GM19043 (cell line): Measurements from ENCODE around the gene CDH18.

Experiments
- ATAC-seq: cut with Tn5 transposase; IDR thresholded peaks from one replicate; pipeline ENCODE4 v1.9.1; 2021; ENCODE audit warnings: low read depth; ENCODE audit not compliant: unreplicated experiment

Gene CDH18

DNA sequence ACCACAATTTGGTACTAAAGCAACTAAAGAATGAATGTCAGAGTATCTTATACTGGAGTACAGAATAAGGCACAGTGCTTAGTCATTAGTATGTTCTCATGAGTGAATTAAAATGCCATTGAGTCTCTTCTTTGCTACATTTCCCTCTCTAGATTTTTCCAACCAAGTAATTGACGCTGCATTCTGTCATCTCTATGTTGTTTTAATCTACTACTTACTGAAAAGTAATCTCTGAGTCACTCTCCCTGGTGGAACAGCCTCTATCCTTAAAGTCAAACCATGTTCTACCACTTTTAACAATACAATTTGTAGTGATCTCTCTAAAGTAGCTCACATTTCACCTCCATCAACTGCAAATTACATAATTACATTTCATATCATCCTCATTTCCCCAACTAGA lies 495.1 kb downstream of the CDH18 start:
- no peak for ATAC-seq

DNA sequence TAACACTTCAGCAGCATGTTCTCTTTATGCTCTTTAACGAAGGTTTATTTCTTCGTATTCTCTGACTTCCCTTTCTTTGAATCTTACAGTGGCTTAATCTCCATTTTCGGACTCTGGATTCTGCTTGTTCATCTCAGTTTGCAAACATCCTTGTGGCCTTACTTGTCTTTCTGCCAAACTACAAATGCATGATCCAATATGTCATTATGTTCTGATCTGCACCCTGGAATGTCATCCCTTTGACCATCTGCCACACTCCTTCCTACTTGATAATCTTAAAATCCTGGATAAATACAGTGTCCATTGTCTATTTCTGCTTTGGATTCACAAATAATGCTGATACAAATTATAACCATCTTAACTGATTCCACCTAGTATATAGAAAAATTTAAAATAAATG lies 499.2 kb downstream of the CDH18 start:
- ATAC-seq: no peak

DNA sequence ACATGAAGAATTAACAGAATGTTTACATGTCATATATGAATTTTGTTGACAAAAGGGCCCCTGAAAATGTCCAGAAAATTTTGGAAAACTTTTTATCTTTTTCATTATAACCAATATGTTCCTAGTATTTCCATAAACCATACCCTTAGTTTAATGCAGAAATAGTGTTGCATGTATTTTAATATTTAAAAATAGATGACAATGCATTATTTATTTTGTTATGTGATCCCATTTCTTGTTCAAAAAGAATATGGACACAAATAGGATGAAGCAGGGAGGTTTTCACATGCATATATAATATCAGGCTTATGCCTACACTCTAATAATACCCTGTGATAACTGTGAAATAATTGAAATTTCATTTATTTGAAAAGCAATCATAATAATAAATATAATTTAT lies 500.5 kb downstream of the CDH18 start:
- no peak for ATAC-seq

DNA sequence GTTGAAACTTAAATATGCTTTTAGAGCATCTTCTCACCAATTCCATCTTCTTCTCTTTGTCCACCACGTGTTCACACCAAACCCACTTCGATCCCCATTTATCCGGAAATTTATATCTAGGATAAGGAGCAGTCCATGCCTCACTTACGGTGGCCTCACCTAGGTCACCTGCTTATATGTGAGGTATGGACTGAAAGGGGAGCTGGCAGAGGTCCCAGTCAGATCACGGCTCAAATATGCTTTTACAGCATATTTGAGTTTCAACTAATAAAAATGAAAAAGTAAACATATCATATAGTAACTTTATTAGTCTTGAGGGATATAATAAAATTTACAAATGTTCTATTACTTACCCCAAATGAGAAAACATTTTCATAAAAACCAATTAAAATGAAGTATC lies 508.4 kb downstream of the CDH18 start:
- ATAC-seq: no peak

DNA sequence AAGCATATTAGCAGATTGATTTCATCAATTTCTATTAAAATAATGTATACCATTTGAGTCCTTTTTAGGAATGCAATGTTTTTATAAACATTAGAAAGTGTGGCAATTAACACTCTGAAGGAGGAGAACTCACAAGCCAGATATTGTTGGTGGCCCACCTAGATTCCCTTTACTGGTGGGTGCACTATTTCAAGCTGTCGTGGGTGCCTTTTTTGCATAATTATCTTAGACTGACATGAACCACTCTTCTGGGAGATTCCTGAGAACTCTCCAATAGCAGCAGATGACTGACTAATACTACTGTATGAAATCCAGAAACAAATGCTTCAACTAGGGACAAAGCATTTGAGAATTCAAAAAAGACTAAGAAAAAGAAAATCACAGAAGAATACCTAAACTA lies 526.0 kb downstream of the CDH18 start:
- ATAC-seq: no peak

DNA sequence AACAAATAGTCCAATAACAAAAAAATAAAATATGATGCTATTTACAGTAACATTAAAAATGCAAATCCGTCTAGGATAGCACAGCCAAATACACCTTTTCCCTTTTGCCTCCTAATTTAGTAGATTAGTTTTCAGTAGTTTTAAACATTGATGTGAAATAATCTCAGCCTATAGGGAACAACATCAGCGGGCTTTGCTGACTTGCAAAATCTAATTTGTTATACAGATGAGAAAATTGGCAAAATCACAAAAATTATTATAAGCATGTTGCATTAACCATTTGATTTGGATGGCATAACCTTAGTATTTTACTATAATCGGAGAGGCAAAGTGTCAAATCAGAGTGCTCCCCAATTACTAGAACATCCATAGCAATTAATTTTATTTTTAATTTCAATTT lies 563.5 kb downstream of the CDH18 start:
- no peak for ATAC-seq
